Left renal pelvis (tissue), 4 donors: ENCODE measurements around the gene QRICH1. TPM values are rescaled to one million over a fixed set of nuclear protein-coding genes. Genes with fewer than 3 reads are reported as not detected.

ENCODE experiments used
- DNase-seq, 4 donors: peaks; one replicate each; pipeline ENCODE4 v3.0.0-alpha.2; 2013; ENCODE audit warnings: low read depth in 4 of 4, low spot score in 3 of 4
- polyA plus RNA-seq, 4 donors: library from polyadenylated mRNA; unstranded; fragments of 120-200 nt; gene quantifications; one replicate each; pipeline ENCODE4 v1.2.1, GENCODE V29; 2013; ENCODE audit not compliant: insufficient read length in 4 of 4

Gene QRICH1
- polyA plus RNA-seq, 4 donors: 68.9 to 85.1 (median 82.4) TPM

GRCh38 chr3:49005998-49006397, 87.9 kb downstream of the QRICH1 start:
- DNase-seq: no peak

GRCh38 chr3:49005303-49005680, 88.6 kb downstream of the QRICH1 start:
- DNase-seq: no peak

GRCh38 chr3:49004352-49005302, 89.2 kb downstream of the QRICH1 start:
- no peak for DNase-seq

GRCh38 chr3:49001155-49001554, 92.7 kb downstream of the QRICH1 start:
- no peak for DNase-seq

- no peak for DNase-seq
These were observed 94.6 kb downstream of the QRICH1 start for GRCh38 chr3:48999085-48999858.

- no peak for DNase-seq
These were observed 95.9 kb downstream of the QRICH1 start for GRCh38 chr3:48997714-48998637.

- DNase-seq: no peak
These were observed 96.7 kb downstream of the QRICH1 start for GRCh38 chr3:48997102-48997635.

- DNase-seq: no peak
These were observed 97.2 kb downstream of the QRICH1 start for GRCh38 chr3:48996640-48997039.

- no peak for DNase-seq
These were observed 100.0 kb downstream of the QRICH1 start for GRCh38 chr3:48993834-48994233.

- DNase-seq: no peak
These were observed 101.9 kb downstream of the QRICH1 start for GRCh38 chr3:48991851-48992545.

- no peak for DNase-seq
These were observed 103.0 kb downstream of the QRICH1 start for GRCh38 chr3:48990636-48991469.

- DNase-seq: peak; percentile 71 to 85 (median 72)
These were observed 103.9 kb downstream of the QRICH1 start, which contains the start of gene P4HTM for GRCh38 chr3:48989796-48990635. P4HTM (plus strand) TSS chr3:48990241; CDS start chr3:48990257, 16 bp downstream.

- DNase-seq: no peak
These were observed 104.6 kb downstream of the QRICH1 start for GRCh38 chr3:48989126-48989795.

- DNase-seq: no peak
These were observed 108.0 kb downstream of the QRICH1 start for GRCh38 chr3:48985831-48986376.

- DNase-seq: no peak
These were observed 109.2 kb downstream of the QRICH1 start for GRCh38 chr3:48984663-48985062.

GRCh38 chr3:48983096-48983495, 110.8 kb downstream of the QRICH1 start:
- no peak for DNase-seq

GRCh38 chr3:48982686-48983085, 111.2 kb downstream of the QRICH1 start:
- no peak for DNase-seq
